Lower leg skin (tissue), 4 donors: ENCODE data around the gene RABGGTB. TPM values are rescaled to one million over a fixed set of nuclear protein-coding genes. Genes with fewer than 3 reads are reported as not detected.
"Not testable (repeated sequence)": the region's sequence is repeated elsewhere in the genome, so short reads cannot be mapped to it uniquely, and the experiment has no call there.

ENCODE experiments used
- DNase-seq, 2 donors: peaks; one replicate each; pipeline ENCODE4 v3.0.0-alpha.2; 2019; ENCODE audit warnings: low spot score in 2 of 2
- H3K4me3 ChIP-seq: fragments of 200-600 bp; sonication (generic); 2 replicates; pipeline ENCODE4 v1.5.1; 2017; ENCODE audit warnings: mild to moderate bottlenecking, low read depth; ENCODE audit not compliant: poor library complexity, severe bottlenecking
- CTCF ChIP-seq, 3 donors: fragments of 450-650 bp; IDR thresholded peaks; one replicate each; pipeline ENCODE4 v1.5.1; 2016; ENCODE audit warnings: antibody characterized with exemption in 3 of 3, mild to moderate bottlenecking in 3 of 3, moderate library complexity in 2 of 3
- POLR2A ChIP-seq, 2 donors: fragments of 450-650 bp; IDR thresholded peaks; one replicate each; pipeline ENCODE4 v1.6.1; 2016 to 2017; ENCODE audit warnings: antibody characterized with exemption in 2 of 2, mild to moderate bottlenecking in 1 of 2, moderate library complexity in 1 of 2
- WGBS, 2 donors: methylation state at CpG; one replicate each; pipeline ENCODE4 v1.1.5; 2018; 5-methylcytosine and 5-hydroxymethylcytosine counted together
- intact Hi-C: fragments of 100-400 bp; cut with DNase I; formaldehyde crosslinking; loops from one replicate; pipeline ENCODE4 v1.15.0; 2023; ENCODE audit warnings: low total_unique reads
- total RNA-seq, 4 donors: library from RNA; depleted of rRNA; stranded (reverse); fragments of >200 nt; gene quantifications; one replicate each; pipeline ENCODE4 v1.1.0, GENCODE V29; 2016

The RABGGTB gene
- 10 to 100 TPM; 36.5 to 48.9 (median 44.3) TPM for total RNA-seq

GRCh38 chr1:75785983-75786853, at the start of gene RABGGTB:
RABGGTB (plus strand) TSS chr1:75786256; CDS start chr1:75786272, 16 bp downstream.
- intact Hi-C loops, result no loop called here
- H3K4me3 ChIP-seq, result peak within 1 kb of the TSS; percentile 42
- DNase-seq, result peak; percentile 93 to 97
- TF ChIP-seq POLR2A (IDR thresholded peaks at IDR 0.05) (no peak), CTCF (IDR thresholded peaks at IDR 0.05) (no peak)
- WGBS, 2 donors, result 0% methylated on average over 28 of the region's 28 CpGs

GRCh38 chr1:75742047-75742625, 43.9 kb upstream of the RABGGTB start:
- no peak for DNase-seq
- intact Hi-C loops, result no loop called here
- no peak overlapping the region for H3K4me3 ChIP-seq
- TF ChIP-seq POLR2A (IDR thresholded peaks at IDR 0.05) (no peak), CTCF (IDR thresholded peaks at IDR 0.05) (no peak)
- 87 to 88% methylated on average over 6 of the region's 6 CpGs for whole genome bisulfite sequencing, 2 donors

- intact Hi-C loops, result no loop called here
- 51 to 81% methylated on average over 4 of the region's 4 CpGs for WGBS, 2 donors
- DNase-seq, result no peak
- no peak overlapping the region for H3K4me3 ChIP-seq
- TF ChIP-seq CTCF (IDR thresholded peaks at IDR 0.05) (no peak), POLR2A (IDR thresholded peaks at IDR 0.05) (no peak)
Observed at GRCh38 chr1:75745276-75745675, 40.8 kb upstream of the RABGGTB start.

GRCh38 chr1:75757210-75757609, 28.8 kb upstream of the RABGGTB start:
- DNase-seq, H3K4me3 ChIP-seq, intact Hi-C loops: not testable (repeated sequence)

- intact Hi-C loops, H3K4me3 ChIP-seq, DNase-seq: not testable (repeated sequence)
- WGBS, 2 donors, result 84 to 90% methylated on average over 4 of the region's 4 CpGs
Observed at GRCh38 chr1:75758543-75758942, 27.5 kb upstream of the RABGGTB start.

- WGBS, 2 donors, result 70 to 79% methylated on average over 1 of the region's 1 CpG
- no peak overlapping the region for H3K4me3 ChIP-seq
- intact Hi-C loops, result no loop called here
- DNase-seq, result no peak
- TF ChIP-seq CTCF (IDR thresholded peaks at IDR 0.05) (no peak), POLR2A (IDR thresholded peaks at IDR 0.05) (no peak)
Observed at GRCh38 chr1:75764057-75764655, 21.9 kb upstream of the RABGGTB start.
